ENCODE measurements around the gene TLX2. TPM values are rescaled to one million over a fixed set of nuclear protein-coding genes. Genes with fewer than 3 reads are reported as not detected.

The TLX2 gene
- total RNA-seq, 1 donor from 2014 or later, result not detected

- ATAC-seq (no peak), DNase-seq (ENCODE audit: missing footprints) (no peak)
- intact Hi-C loops (cut with DNase I), result no loop called here
These were observed 20.7 kb upstream of the TLX2 start for GRCh38 chr2:74493546-74493945.

GRCh38 chr2:74495440-74495839 is 18.8 kb upstream of the TLX2 start:
- DNase-seq (ENCODE audit: missing footprints) (no peak), ATAC-seq (no peak)
- intact Hi-C loops (cut with DNase I), result no loop called here

- ATAC-seq, result no peak
- no peak for DNase-seq (ENCODE audit: missing footprints)
- intact Hi-C loops (cut with DNase I), result no loop called here
These were observed 17.1 kb upstream of the TLX2 start for GRCh38 chr2:74496997-74497776.

- DNase-seq (ENCODE audit: missing footprints), result peak; percentile 46
- no peak for ATAC-seq
- intact Hi-C loops (cut with DNase I), result no loop called here
These were observed 16.3 kb upstream of the TLX2 start for GRCh38 chr2:74497777-74498499.

GRCh38 chr2:74498500-74499266 is 15.6 kb upstream of the TLX2 start:
- DNase-seq (ENCODE audit: missing footprints) (peak; percentile 56), ATAC-seq (no peak)
- intact Hi-C loops (cut with DNase I), result no loop called here

- intact Hi-C loops (cut with DNase I), result no loop called here
- DNase-seq (ENCODE audit: missing footprints) (peak; percentile 68), ATAC-seq (no peak)
These were observed 14.8 kb upstream of the TLX2 start, which contains the start of gene LBX2 for GRCh38 chr2:74499267-74499939. Gene LBX2, minus strand, starts transcription at chr2:74499603. Its CDS starts 66 bp downstream, at chr2:74499537.

- ATAC-seq (no peak), DNase-seq (ENCODE audit: missing footprints) (peak; percentile 50)
- intact Hi-C loops (cut with DNase I), result loop anchor here (5.0 to 10.0 kb wide), 2 partner anchors 87 to 155 kb away; partner anchors contain the start of gene SEMA4F
These were observed 14.2 kb upstream of the TLX2 start for GRCh38 chr2:74499940-74500577.

- DNase-seq (ENCODE audit: missing footprints), result no peak
- intact Hi-C loops (cut with DNase I), result loop anchor here (5.0 to 10.0 kb wide), 2 partner anchors 87 to 154 kb away; partner anchors contain the start of gene SEMA4F
- ATAC-seq, result no peak
These were observed 13.7 kb upstream of the TLX2 start for GRCh38 chr2:74500578-74500946.

GRCh38 chr2:74501335-74502071 is 12.7 kb upstream of the TLX2 start:
- intact Hi-C loops (cut with DNase I), result loop anchor here (5.0 to 10.0 kb wide), 2 partner anchors 86 to 153 kb away; partner anchors contain the start of gene SEMA4F
- DNase-seq (ENCODE audit: missing footprints) (no peak), ATAC-seq (no peak)

- DNase-seq (ENCODE audit: missing footprints) (peak; percentile 65), ATAC-seq (no peak)
- intact Hi-C loops (cut with DNase I), result loop anchor here (5.0 to 10.0 kb wide), 2 partner anchors 85 to 153 kb away; partner anchors contain the start of gene SEMA4F
These were observed 12.0 kb upstream of the TLX2 start for GRCh38 chr2:74502147-74502719.

- intact Hi-C loops (cut with DNase I), result loop anchor here (5.0 to 10.0 kb wide), 2 partner anchors 84 to 152 kb away; partner anchors contain the start of gene SEMA4F
- DNase-seq (ENCODE audit: missing footprints) (peak; percentile 90), ATAC-seq (peak; percentile 73)
These were observed 11.3 kb upstream of the TLX2 start for GRCh38 chr2:74502720-74503505.

GRCh38 chr2:74503506-74504475 is 10.5 kb upstream of the TLX2 start:
- DNase-seq (ENCODE audit: missing footprints) (peak; percentile 52), ATAC-seq (no peak)
- intact Hi-C loops (cut with DNase I), result loop anchor here (5.0 to 10.0 kb wide), 2 partner anchors 84 to 151 kb away; partner anchors contain the start of gene SEMA4F

GRCh38 chr2:74504591-74504990 is 9.7 kb upstream of the TLX2 start:
- intact Hi-C loops (cut with DNase I), result loop anchor here (5.0 to 10.0 kb wide), 2 partner anchors 83 to 150 kb away; partner anchors contain the start of gene SEMA4F
- ATAC-seq, result no peak
- DNase-seq (ENCODE audit: missing footprints), result no peak

GRCh38 chr2:74505448-74506246 is 8.6 kb upstream of the TLX2 start:
- ATAC-seq, result no peak
- intact Hi-C loops (cut with DNase I), result loop anchor here (2.0 to 10.0 kb wide), 2 partner anchors 23 to 149 kb away; partner anchors contain the start of genes AUP1, HTRA2 and SEMA4F
- DNase-seq (ENCODE audit: missing footprints), result peak; percentile 56

Measured in Right ventricle myocardium inferior (tissue), 1 donor.